Effector memory CD8-positive, alpha-beta T cell (primary cell): Measurements from ENCODE around the gene AFF3.
"Not testable (repeated sequence)": the region's sequence is repeated elsewhere in the genome, so short reads cannot be mapped to it uniquely, and the experiment has no call there.

Source experiments
- ATAC-seq: fragments of 150-1000 bp; cut with Tn5 transposase; replicated peaks from 2 replicates; pipeline ENCODE4 v1.10.0; 2021; ENCODE audit warnings: mild to moderate bottlenecking, moderate library complexity
- DNase-seq, 3 experiments: peaks; one replicate each; pipeline ENCODE4 v3.0.0; 2021
- H3K27ac Mint-ChIP-seq, 2 donors: one replicate each; pipeline ENCODE4 v1.8.0; 2022; ENCODE audit warnings: mild to moderate bottlenecking in 2 of 2, mixed read lengths in 2 of 2, moderate library complexity in 2 of 2
- H3K27me3 Mint-ChIP-seq, 2 donors: one replicate each; pipeline ENCODE4 v1.8.0; 2022; ENCODE audit warnings: mixed read lengths in 2 of 2
- H3K36me3 Mint-ChIP-seq: one replicate; pipeline ENCODE4 v1.8.0; 2022; ENCODE audit warnings: mild to moderate bottlenecking, moderate library complexity, mixed read lengths; ENCODE audit not compliant: insufficient read depth
- H3K4me1 Mint-ChIP-seq, 2 donors: one replicate each; pipeline ENCODE4 v1.8.0; 2022; ENCODE audit warnings: low read depth in 2 of 2, mixed read lengths in 2 of 2
- H3K4me3 Mint-ChIP-seq, 2 donors: one replicate each; pipeline ENCODE4 v1.8.0; 2022; ENCODE audit warnings: mild to moderate bottlenecking in 2 of 2, mixed read lengths in 2 of 2, moderate library complexity in 2 of 2
- H3K9me3 Mint-ChIP-seq, 2 donors: one replicate each; pipeline ENCODE4 v1.8.0; 2022; ENCODE audit warnings: mixed read lengths in 2 of 2

AFF3 gene

DNA sequence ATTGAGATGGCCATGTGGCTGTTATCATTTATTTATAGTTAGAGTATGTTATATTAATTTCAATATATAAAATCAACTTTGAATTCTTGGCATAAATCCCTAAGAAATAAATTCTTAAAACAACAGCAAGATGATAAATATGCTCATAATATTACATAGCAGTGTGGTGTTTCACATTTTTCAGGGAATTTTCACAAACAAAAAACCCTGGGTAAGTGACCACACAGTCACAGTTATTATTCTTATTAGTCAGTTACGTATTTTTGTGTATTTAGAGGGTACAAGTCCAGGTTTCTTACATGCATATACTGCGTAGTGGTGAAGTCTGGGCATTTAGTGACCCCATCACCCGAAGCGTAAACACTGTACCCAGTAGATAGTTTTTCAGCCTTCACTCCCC, 363.1 kb downstream of the AFF3 start:
- DNase-seq = no peak
- H3K9me3 Mint-ChIP-seq = peaks cover 0 to 8% of the 10 kb centered on the region in 2 donors
- H3K27ac Mint-ChIP-seq = no peak overlapping the region
- H3K36me3 Mint-ChIP-seq = no peaks in the 10 kb centered on the region
- ATAC-seq = no peak
- no peak overlapping the region for H3K4me3 Mint-ChIP-seq
- H3K4me1 Mint-ChIP-seq = no peaks in the 10 kb centered on the region
- H3K27me3 Mint-ChIP-seq = peaks cover 6 to 10% of the 10 kb centered on the region in 2 donors

DNA sequence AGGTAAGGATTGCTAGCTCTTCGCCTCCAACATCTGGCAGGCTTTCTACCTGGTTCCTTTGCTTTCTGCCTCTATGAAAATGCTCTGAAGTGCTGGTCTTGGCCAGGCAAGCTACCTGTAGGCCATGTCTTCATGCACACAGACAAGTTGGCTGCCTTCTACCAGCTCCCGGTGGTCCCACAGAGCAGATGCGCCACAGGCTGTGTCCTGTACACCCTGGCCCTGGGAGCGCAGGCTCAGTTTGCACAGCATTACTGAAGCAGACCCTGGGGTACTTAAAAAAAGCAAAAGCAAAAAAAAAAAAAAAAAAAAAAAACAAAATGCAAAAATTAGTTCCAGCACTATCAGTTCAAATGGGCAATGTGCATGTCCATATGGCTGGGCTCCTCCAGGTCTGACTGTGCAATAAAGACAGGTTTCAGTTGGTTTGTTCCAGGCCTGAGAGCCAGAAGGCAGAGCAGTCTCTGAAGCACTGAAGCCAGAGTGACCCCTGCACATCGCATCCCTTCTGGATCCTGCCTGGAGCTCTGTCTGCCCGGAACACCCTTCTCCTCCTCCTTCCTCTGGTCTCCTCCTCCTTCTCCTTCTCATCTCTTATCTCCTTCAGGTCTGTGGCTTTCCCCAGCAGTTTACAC, 364.6 kb downstream of the AFF3 start:
- DNase-seq (no peak), ATAC-seq (no peak)
- H3K27me3 Mint-ChIP-seq = peaks cover 10 to 21% of the 10 kb centered on the region in 2 donors
- H3K9me3 Mint-ChIP-seq = peaks cover 0 to 8% of the 10 kb centered on the region in 2 donors
- H3K27ac Mint-ChIP-seq = no peak overlapping the region
- no peaks in the 10 kb centered on the region for H3K36me3 Mint-ChIP-seq
- H3K4me3 Mint-ChIP-seq = no peak overlapping the region
- no peaks in the 10 kb centered on the region for H3K4me1 Mint-ChIP-seq

DNA sequence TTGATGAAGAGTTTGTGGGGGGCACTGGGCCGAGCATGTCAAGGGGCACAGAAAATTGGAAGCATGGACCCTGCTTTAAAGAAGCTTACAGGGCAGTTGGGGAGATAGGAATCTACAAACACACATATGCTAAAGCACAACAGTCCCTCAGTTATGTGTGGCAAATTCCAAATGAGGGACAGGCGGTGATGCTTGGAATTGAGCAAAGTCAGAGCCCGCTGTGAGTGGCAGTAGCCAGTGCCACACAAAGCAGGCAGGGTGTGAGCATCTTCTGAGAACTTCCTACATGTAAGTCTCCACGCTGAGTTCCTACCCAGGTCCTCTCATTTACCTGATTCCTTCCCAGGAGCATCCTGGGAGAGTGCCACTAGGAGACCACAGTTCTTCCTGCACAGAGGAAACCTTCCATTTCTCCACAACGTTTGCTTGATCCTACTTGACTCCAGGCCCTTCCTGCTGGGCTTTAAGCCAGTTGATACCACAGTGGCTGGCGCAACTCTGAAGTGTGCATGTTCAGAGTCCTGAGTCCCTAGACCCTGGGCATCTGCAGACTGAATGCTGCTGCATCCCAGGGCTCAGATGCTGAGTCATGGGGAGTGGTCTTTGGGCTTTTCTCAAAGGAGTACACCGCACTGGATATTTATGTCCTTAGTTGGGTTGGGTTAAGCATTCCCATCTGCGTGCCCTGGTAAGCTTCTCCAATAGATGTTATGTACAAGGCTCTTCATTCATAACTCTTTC, 365.3 kb downstream of the AFF3 start:
- H3K27ac Mint-ChIP-seq = no peak overlapping the region
- H3K4me1 Mint-ChIP-seq = no peaks in the 10 kb centered on the region
- H3K27me3 Mint-ChIP-seq = peaks cover 10 to 25% of the 10 kb centered on the region in 2 donors
- H3K4me3 Mint-ChIP-seq = no peak overlapping the region
- ATAC-seq (no peak), DNase-seq (no peak)
- H3K9me3 Mint-ChIP-seq = peaks cover 0 to 8% of the 10 kb centered on the region in 2 donors
- H3K36me3 Mint-ChIP-seq = no peaks in the 10 kb centered on the region

DNA sequence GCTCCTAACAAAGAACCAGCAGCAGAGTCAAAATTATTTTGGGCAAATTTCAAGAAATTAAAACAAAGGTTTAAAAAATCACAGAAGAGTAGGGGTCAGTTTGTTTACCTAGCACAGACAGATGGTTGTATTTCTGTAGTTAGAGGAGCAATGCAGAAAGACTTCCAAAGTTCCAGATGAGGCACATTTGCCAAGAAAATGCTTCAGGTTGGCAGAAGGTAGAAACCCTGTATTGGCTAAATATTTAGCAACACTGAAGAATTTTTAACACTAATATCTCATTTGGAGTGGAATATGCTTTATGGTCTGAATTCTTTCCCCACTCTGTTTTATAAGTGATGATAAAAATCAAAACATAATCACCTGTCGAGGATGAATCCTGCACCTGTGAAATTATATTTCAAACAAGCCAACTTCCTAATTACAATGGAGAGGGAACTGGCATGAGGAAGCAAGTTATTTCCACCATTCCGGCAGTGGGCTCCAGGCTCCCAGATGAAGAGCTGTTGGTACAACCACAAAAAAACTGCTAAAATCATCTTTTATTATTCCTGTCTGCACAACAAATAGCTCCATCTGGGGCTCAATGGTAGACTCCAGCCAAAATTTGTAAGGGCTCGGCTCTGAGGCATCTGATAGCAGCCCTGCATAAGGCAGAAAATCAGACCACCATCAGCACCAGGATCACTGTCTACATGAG, 366.0 kb downstream of the AFF3 start:
- Mint-ChIP-seq H3K4me3 (no peak overlapping the region), H3K27ac (no peak overlapping the region), H3K9me3 (peaks cover 0 to 8% of the 10 kb centered on the region in 2 donors), H3K36me3 (no peaks in the 10 kb centered on the region), H3K27me3 (peaks cover 10 to 32% of the 10 kb centered on the region in 2 donors), H3K4me1 (no peaks in the 10 kb centered on the region)
- DNase-seq = no peak
- no peak for ATAC-seq

DNA sequence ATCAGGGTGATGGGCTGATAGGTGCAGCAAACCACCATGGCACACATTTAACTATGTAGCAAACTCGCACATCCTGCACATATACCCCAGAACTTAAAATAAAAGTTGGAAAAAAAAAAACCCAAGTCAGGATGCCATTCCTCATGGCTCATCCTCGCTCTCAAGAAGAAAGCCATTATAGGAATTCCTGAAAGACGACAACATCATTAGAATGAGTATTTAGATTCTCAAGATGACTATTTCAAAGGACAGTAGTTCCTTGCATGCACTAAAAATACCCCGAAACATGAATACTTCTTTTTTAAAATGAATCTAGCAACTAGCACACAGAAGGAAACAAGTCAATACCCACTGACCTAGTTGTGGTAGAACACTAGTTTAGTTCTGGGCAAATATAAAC, 366.8 kb downstream of the AFF3 start:
- H3K9me3 Mint-ChIP-seq = peaks cover 0 to 7% of the 10 kb centered on the region in 2 donors
- H3K4me1 Mint-ChIP-seq = no peaks in the 10 kb centered on the region
- H3K36me3 Mint-ChIP-seq = no peaks in the 10 kb centered on the region
- H3K27me3 Mint-ChIP-seq = peaks cover 7 to 32% of the 10 kb centered on the region in 2 donors
- H3K4me3 Mint-ChIP-seq = no peak overlapping the region
- ATAC-seq (no peak), DNase-seq (no peak)
- H3K27ac Mint-ChIP-seq = no peak overlapping the region

DNA sequence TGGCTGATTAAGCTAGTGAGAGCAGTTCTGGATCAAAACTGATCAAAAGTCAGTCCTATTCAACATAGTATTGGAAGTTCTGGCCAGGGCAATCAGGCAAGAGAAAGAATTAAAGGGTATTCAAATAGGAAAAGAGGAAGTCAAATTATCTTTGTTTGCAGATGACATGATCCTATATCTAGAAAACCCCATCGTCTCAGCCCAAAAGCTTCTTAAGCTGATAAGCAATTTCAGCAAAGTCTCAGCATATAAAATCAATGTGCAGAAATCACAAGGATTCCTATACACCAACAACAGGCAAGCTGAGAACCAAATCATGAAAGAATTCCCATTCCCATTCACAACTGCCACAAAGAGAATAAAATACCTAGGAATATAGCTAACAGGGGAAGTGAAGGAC, 368.7 kb downstream of the AFF3 start:
- not testable (repeated sequence) for H3K4me3 Mint-ChIP-seq, H3K27ac Mint-ChIP-seq

DNA sequence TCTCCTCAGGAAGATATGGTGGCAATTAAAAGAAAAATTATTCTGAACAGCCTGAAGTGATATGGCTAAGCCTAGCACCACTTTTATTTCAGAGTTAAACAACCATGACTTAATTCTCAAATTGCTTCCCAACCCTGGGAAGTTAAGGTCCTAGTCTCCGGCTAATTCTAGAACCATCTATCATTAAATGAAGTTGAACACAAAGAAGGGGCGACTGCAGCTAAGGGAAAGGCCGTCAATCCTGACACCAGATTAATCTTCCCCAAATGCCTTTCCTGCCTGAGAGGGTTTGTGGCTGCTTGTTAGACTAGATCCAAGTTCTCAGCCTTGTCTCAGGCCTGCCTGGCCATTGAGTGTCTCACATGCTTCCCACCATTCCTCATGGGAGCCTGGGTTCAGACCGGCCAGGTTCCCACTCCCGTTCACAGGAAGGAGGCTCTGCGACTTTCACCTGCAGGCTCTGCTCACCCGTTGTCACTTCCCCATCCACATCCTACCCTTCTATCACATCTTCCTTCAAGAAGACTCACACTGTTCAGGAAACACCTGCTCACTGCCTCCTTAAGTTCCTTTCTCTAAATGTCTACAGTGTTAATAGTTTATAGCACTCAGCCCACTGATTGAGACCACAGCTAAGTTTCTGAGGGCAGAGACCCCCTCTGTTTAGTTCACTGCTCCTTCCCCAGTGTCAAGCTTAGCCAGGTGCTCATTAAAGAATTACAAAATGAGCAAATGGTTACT, 369.6 kb downstream of the AFF3 start:
- Mint-ChIP-seq H3K4me3 (no peak overlapping the region), H3K27ac (no peak overlapping the region), H3K36me3 (no peaks in the 10 kb centered on the region), H3K9me3 (peaks cover 6 to 7% of the 10 kb centered on the region in 2 donors), H3K4me1 (no peaks in the 10 kb centered on the region), H3K27me3 (peaks cover 0 to 32% of the 10 kb centered on the region in 2 donors)
- ATAC-seq (no peak), DNase-seq (no peak)

More for the DNA sequence above, 368.7 kb downstream of the AFF3 start:
- not testable (repeated sequence) for H3K36me3 Mint-ChIP-seq, H3K4me1 Mint-ChIP-seq, DNase-seq, ATAC-seq, H3K9me3 Mint-ChIP-seq
- H3K27me3 Mint-ChIP-seq = peaks cover 0 to 32% of the 10 kb centered on the region in 2 donors

DNA sequence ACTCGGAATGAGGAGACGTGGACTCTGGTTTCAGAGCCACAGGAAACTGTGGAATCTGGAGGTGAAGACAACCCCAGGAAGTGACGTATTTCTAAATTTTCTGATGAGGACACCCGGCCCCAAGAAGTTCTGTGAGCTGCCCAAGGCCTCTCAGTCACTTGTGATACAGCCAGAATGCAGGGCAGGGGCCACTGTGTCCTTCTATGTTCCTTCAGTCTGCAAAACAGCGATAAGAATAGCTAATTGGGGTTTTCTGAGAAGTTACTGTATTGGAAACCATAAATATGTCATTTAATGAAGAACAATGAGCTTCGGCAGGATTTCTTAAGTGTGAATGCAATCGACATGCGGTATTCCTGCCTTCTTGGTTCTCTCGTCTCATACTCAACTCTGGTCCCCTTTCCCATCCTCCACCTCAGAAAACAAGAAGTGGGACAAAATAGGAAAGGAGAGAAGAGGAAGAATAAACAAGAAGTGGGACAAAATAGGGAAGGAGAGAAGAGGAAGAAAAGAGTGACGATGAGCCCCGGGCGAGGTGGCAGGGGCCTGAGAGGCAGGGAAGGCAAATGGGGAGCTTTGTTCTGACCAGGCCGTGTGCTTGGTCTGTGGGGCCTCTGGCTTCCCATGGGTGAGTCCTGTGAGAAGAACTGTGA, 370.6 kb downstream of the AFF3 start:
- Mint-ChIP-seq H3K27ac (no peak overlapping the region), H3K4me3 (no peak overlapping the region), H3K9me3 (peaks cover 6 to 7% of the 10 kb centered on the region in 2 donors), H3K36me3 (no peaks in the 10 kb centered on the region), H3K27me3 (peaks cover 0 to 32% of the 10 kb centered on the region in 2 donors), H3K4me1 (no peaks in the 10 kb centered on the region)
- ATAC-seq (no peak), DNase-seq (no peak)

DNA sequence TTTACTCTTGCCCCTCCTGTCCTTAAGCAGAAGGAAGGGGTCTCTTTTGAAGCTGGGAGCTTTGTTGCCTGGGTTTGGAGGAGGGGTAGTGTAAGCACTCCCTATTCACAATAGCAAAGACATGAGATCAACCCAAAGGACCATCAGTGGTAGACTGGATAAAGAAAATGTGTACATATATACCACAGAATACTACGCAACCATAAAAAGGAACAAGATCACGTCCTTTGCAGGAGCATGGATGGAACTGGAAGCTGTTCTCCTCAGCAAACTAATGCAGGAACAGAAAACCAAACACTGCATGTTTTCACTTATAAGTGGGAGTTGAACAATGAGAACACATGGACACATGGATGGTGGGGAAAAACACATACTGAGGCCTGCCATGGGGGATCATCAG, 371.5 kb downstream of the AFF3 start:
- Mint-ChIP-seq H3K36me3 (no peaks in the 10 kb centered on the region), H3K4me1 (no peaks in the 10 kb centered on the region), H3K27me3 (peaks cover 0 to 32% of the 10 kb centered on the region in 2 donors), H3K9me3 (peaks cover 6 to 7% of the 10 kb centered on the region in 2 donors), H3K4me3 (no peak overlapping the region), H3K27ac (no peak overlapping the region)
- no peak for DNase-seq
- ATAC-seq = no peak

DNA sequence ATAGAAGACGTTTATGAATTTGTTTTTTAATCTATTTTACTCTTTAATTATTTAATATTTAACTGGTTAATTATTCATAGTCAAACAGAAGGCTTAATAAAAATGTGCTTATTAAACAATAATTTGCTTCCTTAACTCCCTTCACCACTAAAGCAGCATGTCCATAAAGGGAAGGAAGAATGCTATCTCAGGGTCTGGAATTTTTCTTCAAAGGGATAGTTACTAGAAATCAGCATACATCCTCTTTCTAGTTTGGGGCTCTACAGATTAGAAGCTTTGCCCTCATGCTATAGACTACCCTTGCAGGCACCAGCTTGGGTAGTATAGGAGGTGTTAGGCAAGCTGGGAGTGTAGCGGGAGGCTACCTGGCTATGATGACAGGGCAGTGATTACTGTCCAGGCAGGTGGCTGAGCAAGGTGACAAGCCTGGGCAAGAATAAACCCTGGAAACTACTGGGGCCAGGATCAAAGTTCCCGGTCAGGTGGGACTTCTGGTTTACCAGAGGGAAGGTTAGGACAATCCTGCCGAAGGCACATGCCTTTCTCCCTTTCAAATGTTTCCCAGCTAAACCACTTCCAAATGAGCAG, 376.6 kb downstream of the AFF3 start:
- ATAC-seq = no peak
- H3K36me3 Mint-ChIP-seq = no peaks in the 10 kb centered on the region
- DNase-seq = no peak
- H3K4me1 Mint-ChIP-seq = no peaks in the 10 kb centered on the region
- peaks cover 6 to 7% of the 10 kb centered on the region in 2 donors for H3K9me3 Mint-ChIP-seq
- no peak overlapping the region for H3K4me3 Mint-ChIP-seq
- H3K27me3 Mint-ChIP-seq = peaks cover 5 to 15% of the 10 kb centered on the region in 2 donors
- no peak overlapping the region for H3K27ac Mint-ChIP-seq

DNA sequence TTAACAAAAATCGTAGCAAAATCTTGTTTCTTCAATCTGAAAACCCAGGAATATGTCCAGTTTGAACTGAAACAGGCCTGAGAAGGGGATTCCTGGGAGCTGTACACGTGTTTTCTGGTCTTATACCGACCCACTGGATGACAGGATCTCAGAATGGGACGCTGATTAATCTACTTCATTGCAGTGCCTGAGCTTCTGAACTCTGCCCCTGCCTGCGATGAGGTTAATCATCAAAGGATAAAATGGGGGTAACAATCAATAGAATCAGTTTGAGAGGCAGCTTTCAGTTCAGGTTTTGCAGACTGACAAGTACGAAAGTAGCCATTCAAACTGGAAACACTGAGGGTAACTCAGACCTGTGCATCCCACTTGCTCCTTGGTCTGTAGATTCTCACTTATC, 378.6 kb downstream of the AFF3 start:
- DNase-seq = no peak
- H3K4me3 Mint-ChIP-seq = no peak overlapping the region

DNA sequence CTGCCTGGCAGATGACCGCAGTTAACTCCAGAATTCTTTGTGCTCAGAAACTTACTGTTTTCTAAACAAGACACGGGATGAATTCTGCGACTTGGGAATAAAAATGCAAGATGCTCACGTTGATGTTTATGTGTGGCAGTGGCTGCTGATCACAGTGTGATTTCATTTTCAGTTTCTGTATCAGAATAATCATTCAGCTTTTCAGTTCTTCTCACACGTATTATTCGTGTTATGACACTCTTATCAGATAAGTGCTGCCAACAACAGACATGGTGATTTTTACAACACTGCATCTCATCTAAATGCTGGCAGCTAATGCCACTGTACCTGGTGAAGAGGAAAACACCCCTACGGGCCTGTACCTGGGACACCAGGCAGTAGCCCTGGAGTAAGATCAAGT, 379.7 kb downstream of the AFF3 start:
- Mint-ChIP-seq H3K4me3 (no peak overlapping the region), H3K27ac (no peak overlapping the region), H3K4me1 (no peaks in the 10 kb centered on the region), H3K9me3 (no peaks in the 10 kb centered on the region), H3K27me3 (peaks cover 10 to 20% of the 10 kb centered on the region in 2 donors), H3K36me3 (no peaks in the 10 kb centered on the region)
- ATAC-seq (no peak), DNase-seq (no peak)

More for the DNA sequence above, 378.6 kb downstream of the AFF3 start:
- ATAC-seq = no peak
- H3K4me1 Mint-ChIP-seq = no peaks in the 10 kb centered on the region
- peaks cover under 1 to 1% of the 10 kb centered on the region in 2 donors for H3K9me3 Mint-ChIP-seq
- no peaks in the 10 kb centered on the region for H3K36me3 Mint-ChIP-seq
- H3K27ac Mint-ChIP-seq = no peak overlapping the region
- peaks cover 10 to 20% of the 10 kb centered on the region in 2 donors for H3K27me3 Mint-ChIP-seq
